ENCODE data around the gene RGP1.

The RGP1 gene

GRCh38 chr9:35748242-35748857 lies 737 bp upstream of the RGP1 start:
- no peak for DNase-seq

GRCh38 chr9:35749515-35750255 lies 598 bp downstream of the RGP1 start:
- DNase-seq: peak; percentile 25

- DNase-seq: no peak
Observed at GRCh38 chr9:35750256-35750531, 1.1 kb downstream of the RGP1 start.

- DNase-seq: no peak
Observed at GRCh38 chr9:35753466-35753865, 4.4 kb downstream of the RGP1 start.

- no peak for DNase-seq
Observed at GRCh38 chr9:35754264-35754663, 5.2 kb downstream of the RGP1 start, which contains the start of gene MSMP. Gene MSMP, minus strand, starts transcription at chr9:35754276. Its CDS starts 147 bp downstream, at chr9:35754129.

GRCh38 chr9:35755071-35755470 lies 6.0 kb downstream of the RGP1 start:
- no peak for DNase-seq

GRCh38 chr9:35756275-35757225 lies 7.5 kb downstream of the RGP1 start:
- DNase-seq: peak; percentile 76

- DNase-seq: no peak
Observed at GRCh38 chr9:35757226-35757891, 8.3 kb downstream of the RGP1 start.

- no peak for DNase-seq
Observed at GRCh38 chr9:35757892-35758275, 8.8 kb downstream of the RGP1 start.

- no peak for DNase-seq
Observed at GRCh38 chr9:35758475-35759050, 9.5 kb downstream of the RGP1 start.

GRCh38 chr9:35759795-35760194 lies 10.7 kb downstream of the RGP1 start:
- DNase-seq: no peak

GRCh38 chr9:35760651-35761050 lies 11.6 kb downstream of the RGP1 start:
- no peak for DNase-seq

GRCh38 chr9:35763181-35763580 lies 14.1 kb downstream of the RGP1 start:
- no peak for DNase-seq

GRCh38 chr9:35763803-35764202 lies 14.7 kb downstream of the RGP1 start:
- no peak for DNase-seq

- DNase-seq: no peak
Observed at GRCh38 chr9:35766997-35767396, 17.9 kb downstream of the RGP1 start.

GRCh38 chr9:35767458-35767857 lies 18.4 kb downstream of the RGP1 start:
- DNase-seq: no peak

- DNase-seq: no peak
Observed at GRCh38 chr9:35769763-35770162, 20.7 kb downstream of the RGP1 start.

GRCh38 chr9:35771075-35771433 lies 22.0 kb downstream of the RGP1 start:
- DNase-seq: no peak

- DNase-seq: no peak
Observed at GRCh38 chr9:35771534-35771933, 22.4 kb downstream of the RGP1 start.

- DNase-seq: no peak
Observed at GRCh38 chr9:35771943-35772342, 22.9 kb downstream of the RGP1 start.

- DNase-seq: no peak
Observed at GRCh38 chr9:35774907-35775635, 26.0 kb downstream of the RGP1 start.

- no peak for DNase-seq
Observed at GRCh38 chr9:35776018-35776417, 26.9 kb downstream of the RGP1 start.

Data from activated CD4-positive, alpha-beta T cell treated with anti-CD3 and anti-CD28 coated beads, Interleukin-2, amount 50 U/mL, for 1 hour (primary cell).